ENCODE data around the gene CASK.

CASK gene

GRCh38 chrX:41502004-41502403, 421.4 kb downstream of the CASK start:
- Histone ChIP-seq H3K27ac (ENCODE audit: low read depth, low read length) (no peak overlapping the region), H2AFZ (ENCODE audit: insufficient read depth, low read length, poor library complexity) (no peak overlapping the region), H3K4me3 (ENCODE audit: low read depth, low read length) (no peak overlapping the region), H2BK5ac (ENCODE audit: low read depth, low read length, poor library complexity) (no peak overlapping the region), H3K36me3 (ENCODE audit: control insufficient read depth in 1 of 2, insufficient read depth in 2 of 2, low read length in 2 of 2) (no peaks in the 10 kb centered on the region), H4K12ac (ENCODE audit: low read depth, low read length) (no peak overlapping the region), H4K8ac (ENCODE audit: low read depth, low read length) (no peak overlapping the region), H3K27me3 (ENCODE audit: insufficient read depth, low read length) (no peaks in the 10 kb centered on the region), H2BK120ac (ENCODE audit: insufficient read depth, low read length, poor library complexity) (no peak overlapping the region), H3K4me2 (ENCODE audit: low read length) (no peak overlapping the region), H3K9me3 (ENCODE audit: insufficient read depth, low read depth, low read length) (no peaks in the 10 kb centered on the region), H3K9ac (ENCODE audit: low read length) (no peak overlapping the region), H3K14ac (ENCODE audit: low read length) (no peak overlapping the region), H3K4me1 (ENCODE audit: control insufficient read depth in 1 of 2, insufficient read depth in 2 of 2, low read length in 2 of 2) (no peaks in the 10 kb centered on the region), H3K4ac (ENCODE audit: low read depth, low read length) (no peak overlapping the region), H4K91ac (ENCODE audit: low read depth, low read length) (no peak overlapping the region), H3K79me2 (ENCODE audit: control insufficient read depth, insufficient read depth, low read length, poor library complexity) (no peaks in the 10 kb centered on the region), H3K79me1 (ENCODE audit: low read length) (no peaks in the 10 kb centered on the region), H2AK5ac (ENCODE audit: low read length) (no peak overlapping the region), H3K18ac (ENCODE audit: low read length) (no peak overlapping the region), H2BK12ac (ENCODE audit: low read length) (no peak overlapping the region), H3K23ac (ENCODE audit: low read length) (no peak overlapping the region)
- no peak for DNase-seq
- no CpG with 5 or more reads among the region's 1 CpG for WGBS (ENCODE audit: extremely low coverage, insufficient coverage, insufficient read length)

- Histone ChIP-seq H3K4me1 (ENCODE audit: control insufficient read depth in 1 of 2, insufficient read depth in 2 of 2, low read length in 2 of 2) (no peaks in the 10 kb centered on the region), H2BK12ac (ENCODE audit: low read length) (no peak overlapping the region), H3K23ac (ENCODE audit: low read length) (no peak overlapping the region), H3K9me3 (ENCODE audit: insufficient read depth, low read depth, low read length) (no peaks in the 10 kb centered on the region), H2AFZ (ENCODE audit: insufficient read depth, low read length, poor library complexity) (no peak overlapping the region), H3K79me1 (ENCODE audit: low read length) (no peaks in the 10 kb centered on the region), H3K18ac (ENCODE audit: low read length) (no peak overlapping the region), H2BK120ac (ENCODE audit: insufficient read depth, low read length, poor library complexity) (no peak overlapping the region), H3K4me2 (ENCODE audit: low read length) (no peak overlapping the region), H3K4me3 (ENCODE audit: low read depth, low read length) (no peak overlapping the region), H2AK5ac (ENCODE audit: low read length) (no peak overlapping the region), H4K8ac (ENCODE audit: low read depth, low read length) (no peak overlapping the region), H4K12ac (ENCODE audit: low read depth, low read length) (no peak overlapping the region), H3K36me3 (ENCODE audit: control insufficient read depth in 1 of 2, insufficient read depth in 2 of 2, low read length in 2 of 2) (no peaks in the 10 kb centered on the region), H4K91ac (ENCODE audit: low read depth, low read length) (no peak overlapping the region), H3K9ac (ENCODE audit: low read length) (no peak overlapping the region), H3K79me2 (ENCODE audit: control insufficient read depth, insufficient read depth, low read length, poor library complexity) (no peaks in the 10 kb centered on the region), H2BK5ac (ENCODE audit: low read depth, low read length, poor library complexity) (no peak overlapping the region), H3K4ac (ENCODE audit: low read depth, low read length) (no peak overlapping the region), H3K27ac (ENCODE audit: low read depth, low read length) (no peak overlapping the region), H3K27me3 (ENCODE audit: insufficient read depth, low read length) (no peaks in the 10 kb centered on the region), H3K14ac (ENCODE audit: low read length) (no peak overlapping the region)
- DNase-seq, result no peak
- no CpG with 5 or more reads among the region's 3 CpGs for WGBS (ENCODE audit: extremely low coverage, insufficient coverage, insufficient read length)
Observed at GRCh38 chrX:41499984-41500383, 423.4 kb downstream of the CASK start.

GRCh38 chrX:41499195-41499594, 424.2 kb downstream of the CASK start:
- H2BK5ac ChIP-seq (ENCODE audit: low read depth, low read length, poor library complexity), result no peak overlapping the region
- no CpG with 5 or more reads among the region's 7 CpGs for WGBS (ENCODE audit: extremely low coverage, insufficient coverage, insufficient read length)
- H3K79me1 ChIP-seq (ENCODE audit: low read length), result no peaks in the 10 kb centered on the region
- no peaks in the 10 kb centered on the region for H3K4me1 ChIP-seq (ENCODE audit: control insufficient read depth in 1 of 2, insufficient read depth in 2 of 2, low read length in 2 of 2)
- no peak overlapping the region for H4K91ac ChIP-seq (ENCODE audit: low read depth, low read length)
- no peak overlapping the region for H3K9ac ChIP-seq (ENCODE audit: low read length)
- H3K27me3 ChIP-seq (ENCODE audit: insufficient read depth, low read length), result no peaks in the 10 kb centered on the region
- H3K36me3 ChIP-seq (ENCODE audit: control insufficient read depth in 1 of 2, insufficient read depth in 2 of 2, low read length in 2 of 2), result no peaks in the 10 kb centered on the region
- no peak overlapping the region for H4K12ac ChIP-seq (ENCODE audit: low read depth, low read length)
- no peak overlapping the region for H3K4me2 ChIP-seq (ENCODE audit: low read length)
- no peak overlapping the region for H3K4ac ChIP-seq (ENCODE audit: low read depth, low read length)
- no peak overlapping the region for H2AFZ ChIP-seq (ENCODE audit: insufficient read depth, low read length, poor library complexity)
- no peak overlapping the region for H2BK120ac ChIP-seq (ENCODE audit: insufficient read depth, low read length, poor library complexity)
- H3K79me2 ChIP-seq (ENCODE audit: control insufficient read depth, insufficient read depth, low read length, poor library complexity), result no peaks in the 10 kb centered on the region
- H4K8ac ChIP-seq (ENCODE audit: low read depth, low read length), result no peak overlapping the region
- no peak overlapping the region for H3K18ac ChIP-seq (ENCODE audit: low read length)
- H3K23ac ChIP-seq (ENCODE audit: low read length), result no peak overlapping the region
- H3K9me3 ChIP-seq (ENCODE audit: insufficient read depth, low read depth, low read length), result no peaks in the 10 kb centered on the region
- no peak for DNase-seq
- no peak overlapping the region for H3K4me3 ChIP-seq (ENCODE audit: low read depth, low read length)
- no peak overlapping the region for H2BK12ac ChIP-seq (ENCODE audit: low read length)
- no peak overlapping the region for H2AK5ac ChIP-seq (ENCODE audit: low read length)
- H3K14ac ChIP-seq (ENCODE audit: low read length), result no peak overlapping the region
- no peak overlapping the region for H3K27ac ChIP-seq (ENCODE audit: low read depth, low read length)

GRCh38 chrX:41491267-41492004, 431.9 kb downstream of the CASK start:
- H3K4me1 ChIP-seq (ENCODE audit: control insufficient read depth in 1 of 2, insufficient read depth in 2 of 2, low read length in 2 of 2), result no peaks in the 10 kb centered on the region
- H3K36me3 ChIP-seq (ENCODE audit: control insufficient read depth in 1 of 2, insufficient read depth in 2 of 2, low read length in 2 of 2), result no peaks in the 10 kb centered on the region
- no peak overlapping the region for H3K14ac ChIP-seq (ENCODE audit: low read length)
- no peaks in the 10 kb centered on the region for H3K79me1 ChIP-seq (ENCODE audit: low read length)
- H3K23ac ChIP-seq (ENCODE audit: low read length), result no peak overlapping the region
- no peak overlapping the region for H4K91ac ChIP-seq (ENCODE audit: low read depth, low read length)
- no CpG with 5 or more reads among the region's 12 CpGs for WGBS (ENCODE audit: extremely low coverage, insufficient coverage, insufficient read length)
- no peaks in the 10 kb centered on the region for H3K27me3 ChIP-seq (ENCODE audit: insufficient read depth, low read length)
- no peak overlapping the region for H3K4me2 ChIP-seq (ENCODE audit: low read length)
- H3K27ac ChIP-seq (ENCODE audit: low read depth, low read length), result no peak overlapping the region
- H4K12ac ChIP-seq (ENCODE audit: low read depth, low read length), result no peak overlapping the region
- no peak overlapping the region for H2BK12ac ChIP-seq (ENCODE audit: low read length)
- H3K9me3 ChIP-seq (ENCODE audit: insufficient read depth, low read depth, low read length), result no peaks in the 10 kb centered on the region
- no peak overlapping the region for H4K8ac ChIP-seq (ENCODE audit: low read depth, low read length)
- no peak overlapping the region for H2AFZ ChIP-seq (ENCODE audit: insufficient read depth, low read length, poor library complexity)
- H3K18ac ChIP-seq (ENCODE audit: low read length), result no peak overlapping the region
- H3K4me3 ChIP-seq (ENCODE audit: low read depth, low read length), result no peak overlapping the region
- H3K79me2 ChIP-seq (ENCODE audit: control insufficient read depth, insufficient read depth, low read length, poor library complexity), result no peaks in the 10 kb centered on the region
- H2BK5ac ChIP-seq (ENCODE audit: low read depth, low read length, poor library complexity), result no peak overlapping the region
- H3K9ac ChIP-seq (ENCODE audit: low read length), result no peak overlapping the region
- peak; percentile 71 to 84 for DNase-seq
- H3K4ac ChIP-seq (ENCODE audit: low read depth, low read length), result no peak overlapping the region
- no peak overlapping the region for H2BK120ac ChIP-seq (ENCODE audit: insufficient read depth, low read length, poor library complexity)
- H2AK5ac ChIP-seq (ENCODE audit: low read length), result no peak overlapping the region
